Jurkat, Clone E6-1 (cell line): Measurements from ENCODE around the gene CEP63.

Experiments
- DNase-seq: peaks from one replicate; pipeline ENCODE4 v3.0.0-alpha.2; 2011; ENCODE audit warnings: low read depth, low spot score
- H3K4me3 ChIP-seq: 2 replicates; pipeline ENCODE4 v1.5.1; 2011; ENCODE audit warnings: mild to moderate bottlenecking, low read length, control low read depth, moderate library complexity

CEP63 gene

GRCh38 chr3:134617608-134618477 lies 132.0 kb downstream of the CEP63 start:
- DNase-seq: no peak
- no peak overlapping the region for H3K4me3 ChIP-seq

- no peak overlapping the region for H3K4me3 ChIP-seq
- no peak for DNase-seq
Observed at GRCh38 chr3:134618478-134619300, 132.8 kb downstream of the CEP63 start.

GRCh38 chr3:134619301-134619615 lies 133.4 kb downstream of the CEP63 start:
- no peak overlapping the region for H3K4me3 ChIP-seq
- no peak for DNase-seq

- DNase-seq: no peak
- no peak overlapping the region for H3K4me3 ChIP-seq
Observed at GRCh38 chr3:134619884-134620445, 134.1 kb downstream of the CEP63 start.

- H3K4me3 ChIP-seq: no peak overlapping the region
- no peak for DNase-seq
Observed at GRCh38 chr3:134620476-134621115, 134.7 kb downstream of the CEP63 start.

- H3K4me3 ChIP-seq: no peak overlapping the region
- DNase-seq: no peak
Observed at GRCh38 chr3:134621854-134622253, 136.0 kb downstream of the CEP63 start.

GRCh38 chr3:134622806-134623365 lies 137.0 kb downstream of the CEP63 start:
- DNase-seq: no peak
- no peak overlapping the region for H3K4me3 ChIP-seq

GRCh38 chr3:134623615-134624245 lies 137.9 kb downstream of the CEP63 start:
- no peak for DNase-seq
- H3K4me3 ChIP-seq: no peak overlapping the region
